GM12874 (cell line): ENCODE results near the gene FCN1.

Source experiments
- CTCF ChIP-seq: IDR thresholded peaks from 2 replicates; pipeline ENCODE4 v1.5.1; 2011; ENCODE audit warnings: low read depth, mild to moderate bottlenecking, control low read depth, low read length, moderate library complexity; ENCODE audit not compliant: insufficient read depth

The FCN1 gene

GRCh38 chr9:134885001-134885678, 32.6 kb downstream of the FCN1 start:
- no peak for TF ChIP-seq CTCF

GRCh38 chr9:134884492-134884891, 33.2 kb downstream of the FCN1 start:
- no peak for TF ChIP-seq CTCF

- TF ChIP-seq CTCF: no peak
These were observed 34.5 kb downstream of the FCN1 start for GRCh38 chr9:134883040-134883782.

GRCh38 chr9:134882204-134882785, 35.4 kb downstream of the FCN1 start:
- TF ChIP-seq CTCF: no peak

GRCh38 chr9:134881313-134881670, 36.4 kb downstream of the FCN1 start:
- TF ChIP-seq CTCF: no peak

- no peak for TF ChIP-seq CTCF
These were observed 37.0 kb downstream of the FCN1 start, which contains the start of gene FCN2 for GRCh38 chr9:134880484-134881312. TSS of gene FCN2 (plus strand) at chr9:134880810. CDS start at chr9:134880822, 12 bp downstream.
